NOMO-1 treated with dmso at 0.1 percent for 144 hours (cell line): ENCODE data around the gene FOXN3.

Experiments
- DNase-seq: peaks from one replicate; lab custom pipeline; 2025; ENCODE audit not compliant: unreplicated experiment; lab: John Stamatoyannopoulos, UW

The FOXN3 gene

DNA sequence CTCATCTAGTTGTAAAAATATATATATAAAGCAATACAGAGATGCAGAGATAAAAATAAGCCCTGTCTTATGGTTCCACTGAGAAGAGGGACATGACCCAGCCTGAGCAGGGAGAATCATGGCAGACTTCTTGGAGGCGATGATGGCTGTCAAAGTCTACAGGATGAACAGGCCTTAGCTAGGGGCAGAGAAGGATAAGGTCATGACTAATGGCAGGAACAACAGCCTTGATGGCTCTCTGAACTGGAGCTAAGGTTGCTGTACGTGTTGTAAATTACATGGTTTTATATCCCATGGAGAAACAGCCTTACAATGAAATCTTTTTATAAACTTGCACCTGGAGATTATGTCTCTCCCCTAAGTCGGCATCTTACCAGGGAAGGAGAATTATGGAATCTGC is 32.4 kb downstream of the FOXN3 start:
- no peak for DNase-seq

DNA sequence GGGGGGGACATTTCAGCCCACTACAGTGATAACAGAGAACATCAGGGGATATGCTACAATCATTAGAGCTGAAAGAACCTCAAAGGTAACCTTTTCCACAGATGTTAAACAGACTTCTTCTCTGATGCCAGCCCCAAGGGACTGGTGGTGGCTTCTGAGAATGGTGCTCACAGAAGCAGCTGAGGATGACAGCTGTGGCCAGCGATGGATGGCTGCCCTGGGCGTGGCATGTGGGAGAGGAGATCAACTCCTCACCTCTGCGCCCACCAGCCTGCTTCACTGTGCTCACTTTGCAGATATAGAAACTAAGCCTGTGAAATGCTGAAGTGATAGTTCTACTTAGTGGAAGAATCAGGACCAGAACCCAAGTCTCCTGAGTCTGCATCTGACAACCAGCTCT is 33.0 kb downstream of the FOXN3 start:
- no peak for DNase-seq

DNA sequence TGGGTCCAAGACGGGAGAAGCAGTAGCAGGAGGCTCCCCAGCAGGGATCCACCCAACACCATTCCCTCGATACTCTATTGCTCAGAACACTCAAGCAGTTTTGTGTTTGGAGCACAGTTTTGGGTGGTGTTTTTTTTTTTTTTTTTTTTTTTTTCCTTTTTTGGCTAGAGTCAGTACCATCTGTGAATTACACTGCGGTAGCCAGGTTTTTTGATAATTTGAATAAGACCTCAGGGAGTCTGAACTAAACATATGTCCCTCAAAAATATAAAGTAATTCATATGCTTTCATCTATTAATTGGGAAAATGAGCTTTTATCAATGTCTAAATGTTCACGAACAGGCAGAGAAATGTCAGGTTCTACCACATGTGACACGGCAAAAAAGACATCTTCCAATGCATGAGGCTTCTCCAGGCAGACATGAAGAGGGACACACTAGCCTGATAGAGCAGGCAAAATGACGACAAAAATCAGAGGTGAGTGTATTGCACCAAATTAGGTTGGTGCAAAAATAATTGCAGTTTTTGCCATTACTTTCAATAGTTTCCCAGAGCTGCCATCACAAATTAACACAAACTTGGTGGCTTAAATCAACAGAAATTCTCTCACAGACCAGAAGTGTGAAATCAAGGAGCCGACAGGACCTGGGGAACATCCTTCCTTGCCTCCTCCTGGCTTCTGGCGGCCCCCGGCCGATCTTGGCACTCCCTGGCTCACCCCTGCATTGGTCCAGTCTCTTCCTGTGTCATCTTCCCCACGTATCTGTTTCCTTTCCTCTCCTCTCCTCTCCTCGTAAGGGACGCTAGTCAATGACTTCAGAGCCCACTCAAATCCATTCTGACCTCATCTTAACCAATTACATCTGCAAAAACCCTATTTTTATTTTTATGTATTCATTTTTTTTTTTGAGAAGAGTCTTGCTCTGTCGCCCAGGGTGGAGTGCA is 33.9 kb downstream of the FOXN3 start:
- no peak for DNase-seq

DNA sequence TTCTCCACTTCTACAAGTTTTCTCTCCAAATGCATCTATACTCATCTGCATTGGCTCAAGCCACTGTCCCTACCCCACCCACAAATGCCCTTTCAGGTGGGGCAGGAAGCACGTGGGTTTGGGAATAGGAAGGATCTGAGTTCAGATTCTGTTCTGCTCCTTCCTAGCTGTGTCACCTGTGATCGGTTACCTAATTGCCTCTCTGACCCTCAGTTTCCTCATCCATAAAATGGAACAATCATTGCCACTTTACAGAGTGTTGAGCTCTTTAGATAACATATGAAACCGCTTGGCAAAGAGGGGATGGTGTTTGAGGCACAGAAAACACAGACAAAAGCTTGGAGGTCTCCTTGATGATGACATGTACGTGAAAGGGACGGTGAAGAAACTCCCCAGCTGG is 34.5 kb downstream of the FOXN3 start:
- DNase-seq, result no peak

DNA sequence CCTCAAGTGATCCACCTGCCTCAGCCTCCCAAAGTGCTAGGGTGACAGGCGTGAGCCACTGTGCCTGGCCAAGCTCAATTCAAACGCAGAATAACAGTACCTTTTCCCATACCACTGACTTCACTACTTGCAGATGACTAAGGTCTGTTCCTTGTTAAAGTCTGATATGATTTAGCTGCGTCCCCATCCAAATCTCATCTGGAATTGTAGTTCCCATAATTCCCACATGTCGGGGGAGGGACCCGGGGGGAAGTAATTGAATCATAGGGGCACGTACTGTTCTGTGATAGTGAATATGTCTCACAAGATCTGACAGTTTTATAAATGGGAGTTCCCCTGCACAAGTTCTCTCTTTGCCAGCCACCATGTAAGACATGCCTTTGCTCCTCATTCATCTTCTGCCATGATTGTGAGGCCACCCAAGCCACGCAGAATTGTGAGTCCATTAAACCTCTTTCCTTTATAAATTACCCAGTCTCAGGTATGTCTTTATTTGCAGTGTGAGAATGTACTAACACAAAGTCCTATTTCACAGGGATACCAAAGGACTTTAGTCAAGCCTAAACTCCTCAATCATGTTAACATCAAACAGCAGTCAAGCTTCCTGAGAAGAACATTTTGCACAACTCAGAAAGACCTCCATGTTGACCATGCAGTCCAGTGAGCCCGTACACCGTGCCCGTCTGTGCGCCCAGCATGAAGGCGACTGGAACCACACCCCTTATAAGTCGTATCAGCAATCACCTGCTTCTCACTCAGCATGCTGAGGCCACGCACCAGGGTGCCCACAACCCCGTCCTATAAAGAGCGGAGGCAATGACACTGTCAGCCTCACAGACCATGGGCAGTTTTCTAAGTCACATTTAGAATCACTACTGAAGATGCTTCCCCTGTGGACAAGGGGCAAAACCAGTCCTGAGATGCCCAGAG is 36.9 kb downstream of the FOXN3 start:
- no peak for DNase-seq

DNA sequence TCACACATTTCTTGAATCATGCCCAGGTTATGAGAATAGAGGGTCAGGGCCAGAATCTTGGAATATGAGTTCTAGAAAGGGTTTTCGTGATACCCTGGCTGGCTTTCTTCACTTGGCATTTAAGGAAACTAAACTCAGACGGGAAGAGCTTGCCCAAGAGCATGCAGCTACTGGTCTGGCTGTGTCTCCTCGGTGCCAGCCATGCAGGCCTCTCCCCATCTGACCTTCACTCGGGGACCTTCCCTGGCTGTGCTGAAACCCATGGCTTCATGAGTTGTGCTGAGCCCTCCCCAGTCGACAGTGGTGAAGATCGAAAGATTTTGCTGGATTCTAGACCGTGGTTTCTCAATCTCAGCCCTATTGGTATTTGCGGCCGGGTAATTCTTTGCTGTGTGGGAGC is 38.0 kb downstream of the FOXN3 start:
- no peak for DNase-seq

DNA sequence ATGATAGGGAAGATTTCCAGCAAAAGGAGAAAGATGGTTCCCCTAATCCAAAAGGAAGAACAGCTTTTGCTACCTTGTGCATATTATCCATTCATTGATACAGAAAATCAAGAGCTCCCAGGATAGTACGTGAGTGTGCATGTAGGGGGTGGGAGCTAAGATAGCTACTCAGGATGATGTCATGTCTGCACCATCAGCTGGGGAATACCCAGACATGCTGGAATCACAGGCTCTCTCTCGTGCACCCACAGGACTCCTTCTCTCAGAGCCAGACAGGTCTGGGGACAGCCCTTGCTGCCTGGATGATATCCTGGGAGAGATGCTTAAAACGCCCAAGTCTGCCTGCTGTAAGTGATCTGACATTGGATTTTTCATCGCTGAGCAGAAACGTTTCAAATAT is 38.9 kb downstream of the FOXN3 start:
- DNase-seq, result no peak

DNA sequence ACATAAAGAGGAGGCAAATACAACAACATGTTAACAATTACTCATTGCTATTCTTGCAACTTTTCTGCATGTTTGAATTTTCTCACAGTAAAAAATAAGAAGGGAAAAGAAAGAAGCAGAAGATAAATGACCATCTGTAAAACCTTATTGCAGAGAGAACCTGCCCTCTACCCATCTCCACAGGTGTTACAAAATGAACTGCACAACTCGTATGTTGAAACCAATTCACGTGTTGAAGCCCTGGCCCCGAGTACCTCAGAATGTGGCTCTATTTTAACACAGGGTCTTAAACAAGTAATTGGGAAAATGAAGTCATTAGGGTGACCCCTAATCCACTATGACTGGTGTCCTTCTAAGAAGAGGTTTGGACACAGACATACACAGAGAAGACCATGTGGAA is 39.5 kb downstream of the FOXN3 start:
- DNase-seq, result no peak

DNA sequence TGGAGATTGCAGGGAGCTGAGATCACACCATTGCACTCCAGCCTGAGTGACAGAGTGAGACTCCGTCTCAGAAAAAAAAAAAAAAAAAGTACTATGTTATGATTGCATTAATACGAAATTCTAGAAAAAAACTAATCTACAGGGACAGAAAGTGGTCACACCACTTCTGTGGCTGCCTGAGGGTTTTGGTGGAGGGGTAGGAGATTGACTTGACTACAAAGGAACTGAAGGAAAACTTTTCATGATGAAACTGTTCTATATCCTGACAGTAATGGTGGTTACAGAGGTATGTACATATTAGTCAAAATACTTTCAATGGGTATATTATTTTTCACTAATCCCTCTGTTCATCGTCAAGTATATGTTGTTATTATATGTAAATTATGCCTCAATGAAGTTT is 42.1 kb downstream of the FOXN3 start:
- no peak for DNase-seq

DNA sequence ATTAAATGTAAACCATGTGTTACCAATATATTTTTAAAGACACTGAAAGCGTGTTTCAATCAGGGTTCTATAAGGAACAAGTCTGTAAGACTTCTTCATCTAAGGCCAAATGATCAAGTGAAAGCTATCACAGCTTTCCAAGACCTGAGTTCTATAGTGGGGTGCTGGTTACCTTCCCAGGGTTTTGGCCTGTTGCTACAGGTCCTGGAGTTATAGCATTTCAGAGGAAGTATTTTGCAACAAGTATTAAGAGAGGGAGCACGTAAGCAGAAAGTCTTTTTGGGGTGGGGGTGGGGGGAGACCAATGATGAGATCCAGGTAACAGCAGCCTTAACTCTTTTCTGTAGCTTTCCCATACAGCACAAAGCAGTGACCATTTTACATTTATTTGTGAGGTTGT is 43.8 kb downstream of the FOXN3 start:
- DNase-seq, result no peak

DNA sequence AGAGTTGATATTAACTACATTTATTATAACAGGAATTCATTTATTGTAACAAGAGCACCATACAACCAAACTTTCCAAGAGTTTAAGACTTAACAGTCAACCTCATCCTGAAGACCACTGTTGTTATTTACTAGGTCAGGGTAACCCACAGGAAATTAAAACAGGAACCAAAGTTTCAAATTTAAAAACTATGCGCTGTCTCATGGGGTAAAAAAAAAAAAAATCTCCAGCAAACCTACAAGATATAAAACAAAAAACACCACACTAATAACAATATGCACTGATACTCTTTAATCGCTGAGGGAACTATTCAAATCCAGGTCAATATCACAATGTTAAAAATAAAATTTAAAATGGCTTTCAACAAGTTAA is 44.5 kb downstream of the FOXN3 start:
- DNase-seq, result no peak

DNA sequence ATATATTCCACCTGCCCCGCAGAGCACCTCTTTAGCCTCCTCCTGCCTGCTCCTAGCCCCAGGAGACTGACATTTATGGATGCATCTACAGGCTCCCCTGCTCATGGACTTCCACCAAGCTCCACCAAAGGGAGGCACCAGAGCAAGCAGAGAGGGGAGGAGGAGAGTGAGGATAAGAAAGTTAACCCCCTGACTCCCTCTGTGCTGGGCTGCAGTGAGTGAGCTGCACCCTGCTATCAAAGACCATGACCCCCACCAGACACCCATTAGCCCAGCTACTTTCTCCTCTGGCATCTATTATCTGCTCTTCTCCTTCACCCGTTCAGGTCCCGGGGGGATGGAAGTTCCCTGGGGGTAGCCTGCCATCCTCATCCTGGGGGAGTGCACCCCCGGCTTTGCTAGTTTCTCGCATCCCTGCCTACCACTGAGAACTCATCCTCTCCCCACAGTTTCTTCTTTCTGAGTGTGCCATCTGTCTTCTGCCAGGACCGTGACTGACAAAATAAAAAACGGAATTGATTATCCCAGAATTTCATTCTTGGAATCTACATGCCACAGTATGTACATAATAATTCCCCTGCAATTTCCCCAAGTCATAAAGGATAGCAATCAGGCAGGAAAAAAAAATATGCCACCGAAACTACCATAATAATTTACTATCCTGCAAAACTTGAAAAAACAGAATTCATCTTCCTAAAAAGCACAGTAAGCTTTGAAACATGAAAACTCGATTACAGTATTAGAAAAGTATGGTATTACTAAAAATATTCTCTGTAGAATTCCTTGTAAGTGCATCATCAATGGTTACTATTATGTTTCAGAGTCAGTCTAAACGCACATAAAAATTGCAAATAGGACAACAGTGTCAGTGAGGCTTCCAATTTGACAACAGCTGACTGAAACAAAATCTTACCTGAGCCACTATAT is 45.2 kb downstream of the FOXN3 start:
- DNase-seq, result no peak

DNA sequence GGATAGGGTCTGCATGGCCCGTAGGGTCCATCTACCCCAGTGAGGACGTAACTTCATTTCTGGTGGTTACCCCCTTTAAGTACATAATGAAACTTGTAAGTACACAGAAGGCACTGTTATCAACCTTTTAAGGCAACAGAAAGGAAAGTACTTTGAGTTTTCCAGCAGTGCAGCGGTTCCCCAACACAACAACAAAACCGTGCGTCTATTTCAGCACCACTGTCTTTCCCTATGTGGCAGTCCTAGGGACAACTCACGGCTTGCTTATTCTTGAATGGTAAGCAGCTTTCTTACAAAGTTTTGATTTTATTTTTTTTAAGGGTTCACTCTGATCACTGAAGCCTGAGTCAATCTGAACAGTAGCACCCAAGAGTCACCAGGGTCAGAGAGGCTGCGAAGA is 46.3 kb downstream of the FOXN3 start:
- DNase-seq, result no peak

DNA sequence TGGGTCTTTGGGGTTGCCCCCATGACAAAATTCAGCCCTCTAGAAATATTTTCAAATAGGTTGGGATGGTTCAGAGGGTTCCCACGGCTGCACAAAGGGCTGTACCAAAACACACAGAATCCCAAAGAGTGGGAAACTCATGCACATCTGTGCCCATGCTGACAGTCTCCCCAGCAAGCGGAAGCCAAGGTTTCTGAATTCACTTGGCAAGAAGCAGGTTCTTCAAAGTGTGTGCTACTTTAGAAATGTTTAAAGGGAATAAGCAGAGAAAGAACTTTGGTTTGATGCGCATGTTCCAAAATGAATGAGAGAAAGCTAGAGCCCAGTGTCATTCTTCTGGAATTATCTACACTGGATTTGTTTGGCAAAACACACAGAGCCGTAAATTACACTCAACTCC is 46.7 kb downstream of the FOXN3 start:
- no peak for DNase-seq

DNA sequence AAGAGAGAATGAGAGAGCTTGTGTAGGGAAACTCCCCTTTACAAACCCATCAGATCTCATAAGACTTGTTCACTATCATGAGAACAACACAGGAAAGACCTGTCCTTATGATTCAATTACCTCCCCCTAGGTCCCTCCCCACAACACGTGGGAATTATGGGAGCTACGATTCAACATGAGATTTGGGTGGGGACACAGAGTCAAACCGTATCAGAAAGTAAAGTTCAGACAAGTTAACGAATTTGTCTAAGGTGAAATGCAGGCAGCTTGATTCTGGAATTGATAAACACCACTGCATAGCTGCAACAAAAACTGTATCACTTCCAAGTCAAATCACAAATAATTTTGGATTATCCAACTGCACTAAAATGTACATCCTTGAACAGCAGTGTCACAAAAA is 47.4 kb downstream of the FOXN3 start:
- no peak for DNase-seq

DNA sequence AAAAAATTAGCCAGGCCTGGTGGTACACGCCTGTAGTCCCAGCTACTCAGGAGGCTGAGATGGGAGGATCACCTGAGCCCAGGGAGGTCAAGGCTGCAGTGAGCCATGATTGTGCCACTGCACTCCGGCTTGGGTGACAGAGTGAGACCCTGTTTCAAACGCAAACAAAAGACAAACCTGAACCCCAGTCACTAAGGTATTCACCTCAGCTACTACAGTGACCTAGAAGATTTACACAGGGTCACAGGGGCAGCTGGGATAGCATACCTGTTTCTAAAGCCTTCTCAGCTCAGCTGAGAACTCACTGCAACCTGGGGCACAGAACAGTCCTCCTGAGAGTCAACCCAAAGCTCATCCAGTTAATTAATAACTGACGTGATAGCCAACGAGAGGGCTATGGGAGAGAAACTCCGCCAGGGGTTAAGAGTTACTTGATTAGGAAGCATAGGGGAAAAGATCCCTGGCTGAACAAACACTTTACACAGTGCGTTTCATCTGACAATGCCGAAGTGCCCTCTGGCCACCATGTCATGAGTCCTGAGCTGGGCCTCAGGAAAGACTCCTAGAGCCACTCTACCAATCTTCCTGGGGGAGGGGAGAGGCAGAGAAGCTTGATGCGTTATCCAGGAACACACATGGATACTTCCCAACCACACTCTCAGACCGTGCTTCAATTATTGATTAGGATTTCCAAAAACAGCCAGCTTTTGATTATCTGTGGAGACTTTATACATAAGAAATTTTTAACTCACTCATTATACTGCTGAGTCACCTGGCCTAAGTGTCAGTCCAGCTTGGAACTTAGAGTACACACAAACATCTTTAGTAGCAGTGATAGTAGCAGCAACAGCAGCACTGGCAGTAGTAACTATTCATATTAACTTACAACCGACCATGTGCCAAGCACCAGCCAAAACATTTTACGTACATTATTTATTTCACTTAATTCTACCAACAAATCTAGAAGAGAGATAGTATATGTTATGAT is 48.2 kb downstream of the FOXN3 start:
- DNase-seq, result no peak

DNA sequence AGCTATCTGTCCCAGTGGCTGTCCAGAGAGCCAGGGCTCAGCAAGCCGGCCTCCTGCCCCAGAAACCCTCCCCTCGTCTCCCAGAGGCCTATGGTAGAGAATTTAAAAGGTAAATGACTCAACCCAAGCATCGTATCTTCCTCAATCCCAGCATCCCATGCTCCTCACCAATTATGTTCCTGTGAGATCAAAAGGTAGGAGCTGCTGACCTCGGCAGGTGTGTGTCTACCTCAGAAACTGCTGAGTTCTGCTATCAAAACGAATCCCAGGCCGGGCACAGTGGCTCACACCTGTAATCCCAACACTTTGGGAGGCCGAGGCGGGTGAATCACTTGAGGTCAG is 49.3 kb downstream of the FOXN3 start:
- no peak for DNase-seq

DNA sequence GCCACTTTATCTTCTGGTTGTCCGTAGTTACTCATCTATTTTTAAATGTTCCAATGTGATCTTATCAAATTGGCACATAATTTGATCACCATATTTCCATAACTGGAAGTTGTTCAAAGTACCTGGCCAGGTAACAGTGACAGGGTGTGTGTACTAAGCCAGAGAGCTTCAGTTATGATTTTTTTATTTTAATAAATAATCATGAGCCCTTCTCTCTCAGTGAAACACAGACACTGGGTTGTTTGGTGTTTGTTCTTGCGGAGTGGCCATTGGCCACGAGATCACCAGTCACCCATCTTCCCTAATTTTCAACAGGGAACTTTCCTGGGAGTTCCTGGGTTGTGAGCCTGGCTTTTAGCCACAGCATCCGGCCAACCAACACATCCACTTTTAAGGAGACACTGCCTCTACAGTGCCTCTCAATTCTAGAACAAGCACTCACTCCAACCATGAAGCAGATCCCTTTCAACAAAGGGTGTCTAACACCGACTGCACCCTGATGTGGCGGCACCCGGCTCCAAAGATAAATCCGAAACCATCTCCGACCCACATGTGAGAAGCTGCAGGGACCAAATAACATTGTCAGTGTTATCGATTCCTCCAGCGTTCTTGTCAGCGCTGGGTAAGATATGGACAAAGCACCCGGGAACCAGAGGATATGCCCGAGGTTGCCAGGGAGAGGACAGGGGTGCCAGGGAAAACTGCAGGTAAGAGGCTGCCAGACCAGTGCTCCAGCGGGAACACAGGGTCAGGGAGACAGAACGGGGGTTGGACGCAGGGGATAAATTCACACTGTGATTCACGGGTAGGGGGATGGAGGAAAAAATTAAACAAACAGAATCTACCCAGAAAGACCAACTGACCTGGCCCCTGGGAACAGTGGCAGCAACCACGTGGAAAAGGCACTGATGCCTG is 49.9 kb downstream of the FOXN3 start:
- no peak for DNase-seq
